ENCODE results near the gene SPTLC3. TPM values are rescaled to one million over a fixed set of nuclear protein-coding genes. Genes with fewer than 3 reads are reported as not detected.

The SPTLC3 gene
- polyA plus RNA-seq, 3 donors from 2014 or later, result 1.4 to 6.0 (median 2.5) TPM

Other genes with a start within 250 kb of the SPTLC3 start
- under 1 TPM in 1 of 3 donors, not detected in 2; 0.09 TPM for gene ISM1, start 212.3 kb downstream of the SPTLC3 start, polyA plus RNA-seq

Data from immature natural killer cell (primary cell).